CD4-positive, alpha-beta T cell treated with Interleukin-6 at 100 ng/mL for 8 hours (primary cell): Measurements from ENCODE around the gene PLAGL2.

Source experiments
- DNase-seq: peaks from one replicate; pipeline ENCODE4 v3.0.0-alpha.2; 2020; ENCODE audit warnings: mixed read lengths, low spot score

Gene PLAGL2

GRCh38 chr20:32152421-32153155, 55.0 kb downstream of the PLAGL2 start:
- DNase-seq, result no peak

GRCh38 chr20:32150291-32150848, 57.2 kb downstream of the PLAGL2 start:
- no peak for DNase-seq

- DNase-seq, result no peak
These were observed 57.9 kb downstream of the PLAGL2 start for GRCh38 chr20:32149566-32150170.

- DNase-seq, result no peak
These were observed 62.5 kb downstream of the PLAGL2 start for GRCh38 chr20:32144898-32145662.

- no peak for DNase-seq
These were observed 64.6 kb downstream of the PLAGL2 start for GRCh38 chr20:32142991-32143390.
